ENCODE data around the gene SNPH.

Gene SNPH

GRCh38 chr20:1325173-1326030 lies 59.3 kb downstream of the SNPH start (continued):
- TF ChIP-seq ZNF629 (tag by site-specific recombination; IDR thresholded peaks at IDR 0.05) (peak; percentile 82), ELK4 (IDR thresholded peaks at IDR 0.05; ENCODE audit: borderline replicate concordance, low read depth, low read length) (no peak), ZNF324 (tag by site-specific recombination; IDR thresholded peaks at IDR 0.05) (peak; percentile 43; the same call in 1 of the 2 replicates), GLIS1 (tag by site-specific recombination; IDR thresholded peaks at IDR 0.05) (peak; percentile 68), SCRT2 (tag by site-specific recombination; IDR thresholded peaks at IDR 0.05) (peak; percentile 94), SP2 (tag by site-specific recombination; IDR thresholded peaks at IDR 0.05) (peak; percentile 62), ZNF394 (tag by site-specific recombination; IDR thresholded peaks at IDR 0.05; ENCODE audit: borderline replicate concordance) (0 out of 2 replicates have a peak, but pooled peaks have one; percentile 30), ZNF184 (tag by site-specific recombination; IDR thresholded peaks at IDR 0.05) (peak; percentile 46; the same call in 1 of the 2 replicates), ZIC2 (tag by site-specific recombination; IDR thresholded peaks at IDR 0.05) (no peak), ZNF561 (tag by site-specific recombination; IDR thresholded peaks at IDR 0.05; ENCODE audit: borderline replicate concordance) (no peak), KLF8 (tag by site-specific recombination; IDR thresholded peaks at IDR 0.05) (peak; percentile 60; the same call in 1 of the 2 replicates), CTCF (tag by site-specific recombination; IDR thresholded peaks at IDR 0.05) (0 out of 2 replicates have a peak, but pooled peaks have one; percentile 45), KLF9 (tag by site-specific recombination; IDR thresholded peaks at IDR 0.05; ENCODE audit: low read depth) (peak; percentile 68)
- TF ChIP-seq, protein P1, sequence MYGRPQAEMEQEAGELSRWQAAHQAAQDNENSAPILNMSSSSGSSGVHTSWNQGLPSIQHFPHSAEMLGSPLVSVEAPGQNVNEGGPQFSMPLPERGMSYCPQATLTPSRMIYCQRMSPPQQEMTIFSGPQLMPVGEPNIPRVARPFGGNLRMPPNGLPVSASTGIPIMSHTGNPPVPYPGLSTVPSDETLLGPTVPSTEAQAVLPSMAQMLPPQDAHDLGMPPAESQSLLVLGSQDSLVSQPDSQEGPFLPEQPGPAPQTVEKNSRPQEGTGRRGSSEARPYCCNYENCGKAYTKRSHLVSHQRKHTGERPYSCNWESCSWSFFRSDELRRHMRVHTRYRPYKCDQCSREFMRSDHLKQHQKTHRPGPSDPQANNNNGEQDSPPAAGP (tag by site-specific recombination; IDR thresholded peaks at IDR 0.05) = peak; percentile 65

- H3K27ac ChIP-seq (ENCODE audit: extremely low read depth, low read depth, low read length) = peak overlapping the region; percentile 93; the same call in 1 of the 2 replicates
- no peaks in the 10 kb centered on the region for H3K9me3 ChIP-seq (ENCODE audit: control insufficient read depth, insufficient read depth, low read depth, low read length)
- 0 out of 2 replicates have a peak, but pooled peaks have one; percentile 10 for TF ChIP-seq WT1 (tag by site-specific recombination; IDR thresholded peaks at IDR 0.05)
- peak; percentile 91 for TF ChIP-seq SCRT2 (tag by site-specific recombination; IDR thresholded peaks at IDR 0.05)
- peak; percentile 60; the same call in 1 of the 2 replicates for TF ChIP-seq SCRT1 (tag by site-specific recombination; IDR thresholded peaks at IDR 0.05; ENCODE audit: borderline replicate concordance)
- TF ChIP-seq ZNF555 (tag by site-specific recombination; conservative IDR thresholded peaks at IDR 0.05) = no peak
- TF ChIP-seq ZNF221 (tag by site-specific recombination; IDR thresholded peaks at IDR 0.05; ENCODE audit: borderline replicate concordance) = no peak
- TF ChIP-seq ZNF394 (tag by site-specific recombination; IDR thresholded peaks at IDR 0.05; ENCODE audit: borderline replicate concordance) = no peak
- peaks cover 5 to 36% of the 10 kb centered on the region in 2 experiments; a peak in 2 of 3 replicates for H3K36me3 ChIP-seq (ENCODE audit: control insufficient read depth in 2 of 2, insufficient read depth in 1 of 2, low read length in 2 of 2)
- H3K4me1 ChIP-seq (ENCODE audit: control insufficient read depth, insufficient read depth, low read length) = peaks cover 23% of the 10 kb centered on the region
- POLR2A ChIA-PET = interaction anchor here (0.8 to 1.4 kb wide), 9 partner anchors 8 to 177 kb away, joined by 3 to 8 read pairs (median 3); partner anchors contain the start of gene SNPH
- CTCF ChIA-PET = interaction anchor here (0.7 to 1.3 kb wide), 5 partner anchors 8 to 235 kb away, joined by 3 to 4 read pairs (median 3); no protein-coding TSS in a partner anchor
- peak overlapping the region; percentile 66 for H3K4me3 ChIP-seq (ENCODE audit: low read depth, low read length)
Observed at GRCh38 chr20:1326031-1326930, 60.2 kb downstream of the SNPH start.
